BLaER1 (cell line): ENCODE measurements around the gene EPHA6.
"Not testable (repeated sequence)": the region's sequence is repeated elsewhere in the genome, so short reads cannot be mapped to it uniquely, and the experiment has no call there.

Source experiments
- H3K27ac ChIP-seq: shearing (Covaris generic); formaldehyde crosslinking; 2 replicates; pipeline ENCODE4 v1.8.1; 2022
- H3K27me3 ChIP-seq: shearing (Covaris generic); formaldehyde crosslinking; 2 replicates; pipeline ENCODE4 v1.8.1; 2022
- H3K36me3 ChIP-seq: shearing (Covaris generic); formaldehyde crosslinking; 2 replicates; pipeline ENCODE4 v1.8.1; 2022
- H3K4me1 ChIP-seq: shearing (Covaris generic); formaldehyde crosslinking; 2 replicates; pipeline ENCODE4 v1.8.1; 2022
- H3K4me2 ChIP-seq: shearing (Covaris generic); formaldehyde crosslinking; 2 replicates; pipeline ENCODE4 v1.8.1; 2022
- H3K4me3 ChIP-seq: shearing (Covaris generic); formaldehyde crosslinking; 2 replicates; pipeline ENCODE4 v1.8.1; 2022
- H3K9ac ChIP-seq: shearing (Covaris generic); formaldehyde crosslinking; 2 replicates; pipeline ENCODE4 v1.8.1; 2022
- H3K9me3 ChIP-seq: shearing (Covaris generic); formaldehyde crosslinking; 2 replicates; pipeline ENCODE4 v1.8.1; 2022
- H4K20me1 ChIP-seq: shearing (Covaris generic); formaldehyde crosslinking; 2 replicates; pipeline ENCODE4 v1.8.1; 2022
- Cebpa-rat ChIP-seq: shearing (Covaris generic); IDR thresholded peaks from 2 replicates; pipeline ENCODE4 v1.8.1; 2022

EPHA6 gene

GRCh38 chr3:96966181-96966929 lies 152.0 kb downstream of the EPHA6 start:
- H3K9ac ChIP-seq, result no peak overlapping the region
- no peak overlapping the region for H3K4me2 ChIP-seq
- no peak overlapping the region for H3K27ac ChIP-seq
- no peak for TF ChIP-seq Cebpa-rat
- no peak overlapping the region for H3K4me3 ChIP-seq
- H3K4me1 ChIP-seq, result no peaks in the 10 kb centered on the region
- no peaks in the 10 kb centered on the region for H3K27me3 ChIP-seq
- no peaks in the 10 kb centered on the region for H3K36me3 ChIP-seq
- H3K9me3 ChIP-seq, result no peaks in the 10 kb centered on the region
- no peaks in the 10 kb centered on the region for H4K20me1 ChIP-seq

DNA sequence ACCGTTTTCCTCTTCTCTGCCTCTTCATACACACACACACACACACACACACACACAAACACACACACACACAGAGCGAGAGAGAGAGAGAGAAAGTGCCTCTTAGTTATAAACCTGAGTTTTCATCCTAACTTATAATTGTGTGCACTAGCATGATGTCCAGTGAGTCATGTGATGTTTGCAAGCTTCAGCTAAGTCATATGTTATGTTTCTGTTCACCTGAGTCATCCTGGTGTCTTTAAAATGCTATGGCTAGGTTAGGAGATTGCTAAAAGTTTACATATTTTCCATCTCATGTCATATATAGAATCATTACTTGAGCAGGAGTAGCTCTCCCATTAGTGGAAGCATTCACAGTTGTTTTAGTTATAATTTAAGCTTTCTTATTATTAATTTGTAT lies 155.8 kb downstream of the EPHA6 start:
- Histone ChIP-seq H3K9me3 (no peaks in the 10 kb centered on the region), H3K4me1 (no peaks in the 10 kb centered on the region), H3K4me2 (no peak overlapping the region), H4K20me1 (no peaks in the 10 kb centered on the region), H3K9ac (no peak overlapping the region), H3K36me3 (no peaks in the 10 kb centered on the region), H3K4me3 (no peak overlapping the region), H3K27ac (no peak overlapping the region), H3K27me3 (no peaks in the 10 kb centered on the region)
- TF ChIP-seq Cebpa-rat, result no peak

DNA sequence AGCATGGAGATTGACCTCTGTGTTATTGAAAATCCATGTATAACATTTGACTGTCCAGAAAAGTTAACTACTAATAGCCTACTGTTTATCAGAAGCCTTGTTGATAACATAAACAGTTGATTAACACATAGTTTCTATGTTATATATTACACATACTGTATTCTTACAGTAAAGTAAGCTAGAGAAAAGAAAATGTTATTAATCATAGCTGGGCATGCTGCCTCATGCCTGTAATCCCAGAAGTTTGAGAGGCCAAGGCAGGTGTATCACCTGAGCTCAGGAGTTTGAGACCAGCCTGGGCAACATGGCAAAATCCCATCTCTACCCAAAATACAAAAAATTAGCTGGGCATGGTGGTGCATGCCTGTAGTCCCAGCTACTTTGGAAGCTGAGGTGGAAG lies 163.3 kb downstream of the EPHA6 start:
- Histone ChIP-seq H4K20me1 (no peaks in the 10 kb centered on the region), H3K27me3 (no peaks in the 10 kb centered on the region), H3K27ac (no peak overlapping the region), H3K9me3 (no peaks in the 10 kb centered on the region), H3K9ac (no peak overlapping the region), H3K4me3 (no peak overlapping the region), H3K4me2 (no peak overlapping the region), H3K36me3 (no peaks in the 10 kb centered on the region), H3K4me1 (no peaks in the 10 kb centered on the region)
- no peak for TF ChIP-seq Cebpa-rat

- not testable (repeated sequence) for H3K9ac ChIP-seq, H3K4me1 ChIP-seq, H3K9me3 ChIP-seq, H3K27me3 ChIP-seq, H3K4me2 ChIP-seq, H3K36me3 ChIP-seq, H4K20me1 ChIP-seq, H3K4me3 ChIP-seq, H3K27ac ChIP-seq
These were observed 169.3 kb downstream of the EPHA6 start for GRCh38 chr3:96983716-96984115.

- Histone ChIP-seq H3K9ac (no peak overlapping the region), H3K4me2 (no peak overlapping the region), H3K27ac (no peak overlapping the region), H3K4me3 (no peak overlapping the region), H3K4me1 (no peaks in the 10 kb centered on the region), H3K36me3 (no peaks in the 10 kb centered on the region), H3K27me3 (no peaks in the 10 kb centered on the region), H3K9me3 (no peaks in the 10 kb centered on the region), H4K20me1 (no peaks in the 10 kb centered on the region)
- TF ChIP-seq Cebpa-rat, result no peak
These were observed 171.8 kb downstream of the EPHA6 start for GRCh38 chr3:96986241-96986640.

GRCh38 chr3:96991231-96991630 lies 176.8 kb downstream of the EPHA6 start:
- H4K20me1 ChIP-seq, result no peaks in the 10 kb centered on the region
- no peak for TF ChIP-seq Cebpa-rat
- no peaks in the 10 kb centered on the region for H3K9me3 ChIP-seq
- no peak overlapping the region for H3K27ac ChIP-seq
- no peak overlapping the region for H3K9ac ChIP-seq
- H3K36me3 ChIP-seq, result no peaks in the 10 kb centered on the region
- no peak overlapping the region for H3K4me3 ChIP-seq
- H3K27me3 ChIP-seq, result no peaks in the 10 kb centered on the region
- no peaks in the 10 kb centered on the region for H3K4me1 ChIP-seq
- no peak overlapping the region for H3K4me2 ChIP-seq

- no peak overlapping the region for H3K9ac ChIP-seq
- no peaks in the 10 kb centered on the region for H4K20me1 ChIP-seq
- H3K27me3 ChIP-seq, result no peaks in the 10 kb centered on the region
- H3K27ac ChIP-seq, result no peak overlapping the region
- no peaks in the 10 kb centered on the region for H3K9me3 ChIP-seq
- H3K36me3 ChIP-seq, result no peaks in the 10 kb centered on the region
- H3K4me3 ChIP-seq, result no peak overlapping the region
- TF ChIP-seq Cebpa-rat, result no peak
- no peak overlapping the region for H3K4me2 ChIP-seq
- H3K4me1 ChIP-seq, result no peaks in the 10 kb centered on the region
These were observed 177.5 kb downstream of the EPHA6 start for GRCh38 chr3:96991800-96992365.

DNA sequence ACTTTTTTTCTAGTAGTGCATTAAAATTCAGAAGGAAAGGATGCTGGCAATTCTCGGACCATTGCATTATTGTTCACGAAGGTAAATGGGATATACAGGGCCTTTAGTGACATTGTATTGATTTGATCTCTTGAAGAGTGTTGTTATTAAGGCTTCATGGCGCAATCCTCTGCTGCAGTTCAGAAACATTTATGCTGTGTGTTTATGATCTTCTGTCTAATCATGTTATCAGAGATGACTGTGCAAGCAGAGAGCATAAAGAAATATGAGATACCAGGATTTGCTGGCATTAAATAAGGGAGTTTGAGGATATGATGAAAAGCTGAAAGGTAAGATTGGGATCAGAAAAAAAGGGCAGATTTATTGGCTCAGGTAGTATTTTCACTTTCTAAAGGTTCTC lies 180.6 kb downstream of the EPHA6 start:
- H3K9me3 ChIP-seq, result no peaks in the 10 kb centered on the region
- no peak overlapping the region for H3K9ac ChIP-seq
- H3K4me2 ChIP-seq, result no peak overlapping the region
- no peak overlapping the region for H3K27ac ChIP-seq
- TF ChIP-seq Cebpa-rat, result no peak
- no peaks in the 10 kb centered on the region for H3K36me3 ChIP-seq
- no peaks in the 10 kb centered on the region for H3K4me1 ChIP-seq
- no peaks in the 10 kb centered on the region for H4K20me1 ChIP-seq
- H3K27me3 ChIP-seq, result no peaks in the 10 kb centered on the region
- no peak overlapping the region for H3K4me3 ChIP-seq

GRCh38 chr3:96996009-96996408 lies 181.6 kb downstream of the EPHA6 start:
- no peak overlapping the region for H3K4me2 ChIP-seq
- H3K27ac ChIP-seq, result no peak overlapping the region
- no peak overlapping the region for H3K4me3 ChIP-seq
- no peaks in the 10 kb centered on the region for H3K4me1 ChIP-seq
- no peaks in the 10 kb centered on the region for H4K20me1 ChIP-seq
- H3K27me3 ChIP-seq, result no peaks in the 10 kb centered on the region
- H3K36me3 ChIP-seq, result no peaks in the 10 kb centered on the region
- no peaks in the 10 kb centered on the region for H3K9me3 ChIP-seq
- no peak overlapping the region for H3K9ac ChIP-seq
- no peak for TF ChIP-seq Cebpa-rat

DNA sequence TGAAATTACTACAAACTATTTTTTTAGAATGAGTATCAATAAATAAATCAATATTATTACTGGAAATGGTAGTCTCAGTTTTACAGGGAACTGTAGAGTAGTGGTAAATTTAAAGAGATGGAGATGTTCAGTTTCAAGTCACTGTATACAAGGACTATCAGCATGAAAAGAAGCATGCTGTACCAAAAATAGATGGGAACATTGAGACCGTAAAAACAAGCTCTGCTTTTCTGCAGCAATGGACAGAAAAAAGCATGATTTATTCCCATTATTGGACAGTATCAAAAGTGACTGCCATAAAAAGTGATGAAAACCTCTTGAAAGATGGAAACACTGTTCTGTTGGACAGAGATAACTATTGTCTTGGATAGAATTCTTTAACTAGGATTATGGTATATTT lies 187.2 kb downstream of the EPHA6 start:
- no peak for TF ChIP-seq Cebpa-rat
- Histone ChIP-seq H3K9ac (no peak overlapping the region), H4K20me1 (no peaks in the 10 kb centered on the region), H3K4me2 (no peak overlapping the region), H3K4me3 (no peak overlapping the region), H3K9me3 (no peaks in the 10 kb centered on the region), H3K36me3 (no peaks in the 10 kb centered on the region), H3K4me1 (no peaks in the 10 kb centered on the region), H3K27ac (no peak overlapping the region), H3K27me3 (no peaks in the 10 kb centered on the region)
